ENCODE data around the gene ENOX1.

GRCh38 chr13:43277142-43277541 is 509.6 kb downstream of the ENOX1 start:
- TF ChIP-seq CTCF (IDR thresholded peaks at IDR 0.05): no peak
- TF ChIP-seq BCL3 (IDR thresholded peaks at IDR 0.05): no peak
- no peak for TF ChIP-seq CEBPB (IDR thresholded peaks at IDR 0.05)
